ENCODE results near the gene OR1E1. TPM values are rescaled to one million over a fixed set of nuclear protein-coding genes. Genes with fewer than 3 reads are reported as not detected.
A peak's percentile ranks its signal among the peaks of the same experiment; 100 is the strongest.
"Not testable (repeated sequence)": the region's sequence is repeated elsewhere in the genome, so short reads cannot be mapped to it uniquely, and the experiment has no call there.

OR1E1 gene
- total and polyA plus RNA-seq, 4 donors: not detected

GRCh38 chr17:3403856-3404255 is 5.6 kb upstream of the OR1E1 start:
- not testable (repeated sequence) for DNase-seq (ENCODE audit: low read depth in 4 of 6, low spot score in 6 of 6); H3K4me3 ChIP-seq (ENCODE audit: low read depth, low read length); H3K4me1 ChIP-seq (ENCODE audit: control insufficient read depth, insufficient read depth, low read length); H3K36me3 ChIP-seq (ENCODE audit: control insufficient read depth, insufficient read depth, low read length); H3K27me3 ChIP-seq (ENCODE audit: control insufficient read depth, insufficient read depth, low read length); H3K27ac ChIP-seq (ENCODE audit: low read depth, low read length); H3K9me3 ChIP-seq (ENCODE audit: control insufficient read depth, insufficient read depth, low read length)
- no CpG with 5 or more reads among the region's 1 CpG for WGBS (ENCODE audit: insufficient coverage)

DNA sequence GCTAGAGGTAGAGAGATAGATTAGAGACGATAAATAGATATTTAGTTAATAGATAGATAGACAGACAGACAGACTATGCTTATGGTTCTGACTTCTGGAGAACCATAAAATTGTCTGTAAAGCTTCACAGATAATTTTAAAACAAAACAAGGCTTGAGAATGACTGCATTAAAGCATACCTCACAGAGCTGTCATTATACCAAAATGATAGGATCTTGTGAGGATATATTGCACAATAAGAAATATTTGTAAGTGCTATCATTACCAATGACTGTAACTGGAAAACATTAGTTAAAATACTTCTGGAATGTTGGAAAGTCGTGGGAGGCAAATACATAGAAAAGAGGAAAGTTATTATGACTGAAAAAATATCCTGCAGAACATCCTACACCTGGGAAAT is 3.6 kb upstream of the OR1E1 start:
- Histone ChIP-seq H3K9me3 (ENCODE audit: control insufficient read depth, insufficient read depth, low read length) (peaks cover 2% of the 10 kb centered on the region), H3K36me3 (ENCODE audit: control insufficient read depth, insufficient read depth, low read length) (no peaks in the 10 kb centered on the region), H3K27ac (ENCODE audit: low read depth, low read length) (no peak overlapping the region), H3K27me3 (ENCODE audit: control insufficient read depth, insufficient read depth, low read length) (no peaks in the 10 kb centered on the region), H3K4me3 (ENCODE audit: low read depth, low read length) (no peak overlapping the region), H3K4me1 (ENCODE audit: control insufficient read depth, insufficient read depth, low read length) (no peaks in the 10 kb centered on the region)
- no CpG with 5 or more reads among the region's 2 CpGs for WGBS (ENCODE audit: insufficient coverage)
- no peak for DNase-seq (ENCODE audit: low read depth in 4 of 6, low spot score in 6 of 6)

GRCh38 chr17:3400055-3400454 is 1.8 kb upstream of the OR1E1 start:
- Histone ChIP-seq H3K36me3 (ENCODE audit: control insufficient read depth, insufficient read depth, low read length) (no peaks in the 10 kb centered on the region), H3K9me3 (ENCODE audit: control insufficient read depth, insufficient read depth, low read length) (no peaks in the 10 kb centered on the region), H3K4me3 (ENCODE audit: low read depth, low read length) (no peak overlapping the region), H3K4me1 (ENCODE audit: control insufficient read depth, insufficient read depth, low read length) (no peaks in the 10 kb centered on the region), H3K27me3 (ENCODE audit: control insufficient read depth, insufficient read depth, low read length) (no peaks in the 10 kb centered on the region), H3K27ac (ENCODE audit: low read depth, low read length) (no peak overlapping the region)
- 75% methylated on average over 4 of the region's 6 CpGs for WGBS (ENCODE audit: insufficient coverage)
- peak in 1 of 6 donors; percentile 1 for DNase-seq (ENCODE audit: low read depth in 4 of 6, low spot score in 6 of 6)

DNA sequence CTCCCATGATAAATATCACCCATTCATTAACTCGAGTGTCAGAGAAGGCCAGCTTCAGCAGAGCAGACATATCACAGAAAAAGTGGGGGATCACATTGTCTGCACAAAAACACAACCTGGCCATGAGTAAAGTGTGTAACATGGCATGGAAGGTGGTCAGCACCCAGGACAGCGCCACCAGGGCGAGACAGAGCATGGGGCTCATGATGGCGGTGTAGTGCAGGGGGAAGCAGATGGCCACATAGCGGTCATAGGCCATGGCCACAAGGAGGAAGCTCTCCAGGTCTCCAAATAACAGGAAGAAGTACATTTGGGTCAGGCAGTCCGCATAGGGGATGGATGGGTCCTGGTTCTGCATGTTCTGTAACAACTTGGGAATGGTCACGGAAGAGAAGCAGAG is 409 bp downstream of the OR1E1 start:
- H3K27ac ChIP-seq (ENCODE audit: low read depth, low read length); H3K27me3 ChIP-seq (ENCODE audit: control insufficient read depth, insufficient read depth, low read length); H3K4me3 ChIP-seq (ENCODE audit: low read depth, low read length); DNase-seq (ENCODE audit: low read depth in 4 of 6, low spot score in 6 of 6); H3K36me3 ChIP-seq (ENCODE audit: control insufficient read depth, insufficient read depth, low read length); H3K4me1 ChIP-seq (ENCODE audit: control insufficient read depth, insufficient read depth, low read length); H3K9me3 ChIP-seq (ENCODE audit: control insufficient read depth, insufficient read depth, low read length): not testable (repeated sequence)
- 32% methylated on average over 5 of the region's 7 CpGs for WGBS (ENCODE audit: insufficient coverage)

GRCh38 chr17:3389791-3390190 is 8.4 kb downstream of the OR1E1 start:
- H3K27me3 ChIP-seq (ENCODE audit: control insufficient read depth, insufficient read depth, low read length): peaks cover 6% of the 10 kb centered on the region
- no peaks in the 10 kb centered on the region for H3K36me3 ChIP-seq (ENCODE audit: control insufficient read depth, insufficient read depth, low read length)
- 0% methylated on average over 1 of the region's 4 CpGs for WGBS (ENCODE audit: insufficient coverage)
- no peak overlapping the region for H3K4me3 ChIP-seq (ENCODE audit: low read depth, low read length)
- no peaks in the 10 kb centered on the region for H3K4me1 ChIP-seq (ENCODE audit: control insufficient read depth, insufficient read depth, low read length)
- no peak overlapping the region for H3K27ac ChIP-seq (ENCODE audit: low read depth, low read length)
- peak in 1 of 6 donors; percentile 3 for DNase-seq (ENCODE audit: low read depth in 4 of 6, low spot score in 6 of 6)
- H3K9me3 ChIP-seq (ENCODE audit: control insufficient read depth, insufficient read depth, low read length): no peaks in the 10 kb centered on the region

GRCh38 chr17:3385869-3386816 is 12.1 kb downstream of the OR1E1 start, which contains the start of gene OR3A2:
TSS of gene OR3A2 (minus strand) at chr17:3386308.
- WGBS (ENCODE audit: insufficient coverage): 27% methylated on average over 91 of the region's 92 CpGs
- no peak within 1 kb of the TSS for H3K4me3 ChIP-seq (ENCODE audit: low read depth, low read length)
- H3K27ac ChIP-seq (ENCODE audit: low read depth, low read length): no peak within 1 kb of the TSS
- H3K36me3 ChIP-seq (ENCODE audit: control insufficient read depth, insufficient read depth, low read length): no peaks in the 10 kb centered on the region
- peak in 2 of 6 donors; percentile 3 to 10 for DNase-seq (ENCODE audit: low read depth in 4 of 6, low spot score in 6 of 6)
- H3K4me1 ChIP-seq (ENCODE audit: control insufficient read depth, insufficient read depth, low read length): no peaks in the 10 kb centered on the region
- H3K27me3 ChIP-seq (ENCODE audit: control insufficient read depth, insufficient read depth, low read length): peaks cover 6% of the 10 kb centered on the region
- no peaks in the 10 kb centered on the region for H3K9me3 ChIP-seq (ENCODE audit: control insufficient read depth, insufficient read depth, low read length)

DNA sequence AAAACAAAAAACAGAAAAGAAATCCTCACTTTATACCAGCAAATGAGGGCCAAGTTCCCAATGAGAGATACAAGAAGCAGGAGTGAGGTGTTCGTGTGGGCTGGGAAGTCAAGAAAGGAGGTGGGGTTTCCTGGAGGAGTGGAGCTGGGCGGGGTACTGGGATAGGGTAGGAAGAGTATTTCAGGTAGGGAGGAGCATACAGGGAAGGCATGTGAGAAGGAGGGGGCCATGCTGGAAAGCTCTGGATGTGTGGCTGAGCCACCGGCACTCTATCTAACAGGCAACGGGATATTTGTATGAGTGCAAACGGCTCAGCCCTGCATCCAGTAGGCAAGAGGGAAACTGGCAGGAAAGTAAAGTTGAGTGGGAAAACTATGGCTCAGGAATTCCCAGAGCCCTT is 16.3 kb downstream of the OR1E1 start:
- Histone ChIP-seq H3K4me3 (ENCODE audit: low read depth, low read length) (no peak overlapping the region), H3K9me3 (ENCODE audit: control insufficient read depth, insufficient read depth, low read length) (no peaks in the 10 kb centered on the region), H3K36me3 (ENCODE audit: control insufficient read depth, insufficient read depth, low read length) (no peaks in the 10 kb centered on the region), H3K4me1 (ENCODE audit: control insufficient read depth, insufficient read depth, low read length) (no peaks in the 10 kb centered on the region), H3K27me3 (ENCODE audit: control insufficient read depth, insufficient read depth, low read length) (peaks cover 4% of the 10 kb centered on the region), H3K27ac (ENCODE audit: low read depth, low read length) (no peak overlapping the region)
- DNase-seq (ENCODE audit: low read depth in 4 of 6, low spot score in 6 of 6): no peak
- WGBS (ENCODE audit: insufficient coverage): 79% methylated on average over 5 of the region's 5 CpGs

DNA sequence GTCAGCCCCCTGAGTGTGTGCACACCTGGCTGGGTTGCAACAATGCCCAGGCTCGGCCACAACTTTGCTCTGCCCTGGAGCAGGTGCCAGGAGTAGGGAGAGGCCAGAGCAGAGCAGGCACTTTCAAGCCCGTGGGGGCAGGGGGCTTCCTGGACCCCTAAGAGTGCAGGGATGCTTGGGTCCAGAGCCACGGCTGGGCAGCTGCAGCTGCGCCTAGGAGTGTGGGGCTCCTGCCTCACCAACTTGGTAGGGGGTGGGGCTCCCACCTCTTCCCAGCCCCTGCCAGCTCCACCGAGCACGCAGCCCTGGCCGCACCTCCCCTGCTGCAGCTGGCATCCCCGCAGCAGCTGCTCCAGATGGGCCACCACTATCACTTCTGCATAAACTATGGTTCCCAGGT is 19.9 kb downstream of the OR1E1 start:
- Histone ChIP-seq H3K27ac (ENCODE audit: low read depth, low read length) (no peak overlapping the region), H3K36me3 (ENCODE audit: control insufficient read depth, insufficient read depth, low read length) (no peaks in the 10 kb centered on the region), H3K4me1 (ENCODE audit: control insufficient read depth, insufficient read depth, low read length) (no peaks in the 10 kb centered on the region), H3K4me3 (ENCODE audit: low read depth, low read length) (no peak overlapping the region), H3K9me3 (ENCODE audit: control insufficient read depth, insufficient read depth, low read length) (peaks cover 1% of the 10 kb centered on the region), H3K27me3 (ENCODE audit: control insufficient read depth, insufficient read depth, low read length) (no peaks in the 10 kb centered on the region)
- WGBS (ENCODE audit: insufficient coverage): 82% methylated on average over 8 of the region's 8 CpGs
- no peak for DNase-seq (ENCODE audit: low read depth in 4 of 6, low spot score in 6 of 6)

DNA sequence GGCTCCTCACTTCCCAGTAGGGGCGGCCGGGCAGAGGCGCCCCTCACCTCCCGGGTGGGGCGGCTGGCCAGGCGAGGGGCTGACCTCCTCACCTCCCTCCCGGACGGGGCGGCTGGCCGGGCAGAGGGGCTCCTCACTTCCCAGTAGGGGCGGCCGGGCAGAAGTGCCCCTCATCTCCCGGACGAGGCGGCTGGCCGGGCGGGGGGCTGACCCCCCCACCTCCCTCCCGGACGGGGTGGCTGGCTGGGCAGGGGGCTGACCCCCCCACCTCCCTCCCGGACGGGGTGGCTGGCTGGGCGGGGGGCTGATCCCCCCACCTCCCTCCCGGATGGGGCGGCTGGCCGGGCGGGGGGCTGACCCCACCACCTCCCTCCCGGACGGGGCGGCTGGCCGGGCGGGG is 27.0 kb downstream of the OR1E1 start:
- not testable (repeated sequence) for H3K9me3 ChIP-seq (ENCODE audit: control insufficient read depth, insufficient read depth, low read length); H3K4me1 ChIP-seq (ENCODE audit: control insufficient read depth, insufficient read depth, low read length); H3K27me3 ChIP-seq (ENCODE audit: control insufficient read depth, insufficient read depth, low read length); H3K4me3 ChIP-seq (ENCODE audit: low read depth, low read length); H3K36me3 ChIP-seq (ENCODE audit: control insufficient read depth, insufficient read depth, low read length); H3K27ac ChIP-seq (ENCODE audit: low read depth, low read length); DNase-seq (ENCODE audit: low read depth in 4 of 6, low spot score in 6 of 6)
- no CpG with 5 or more reads among the region's 31 CpGs for WGBS (ENCODE audit: insufficient coverage)
